GM21529 (cell line): ENCODE data around the gene TP63.
"Not testable (repeated sequence)": the region's sequence is repeated elsewhere in the genome, so short reads cannot be mapped to it uniquely, and the experiment has no call there.

Source experiments
- ATAC-seq: cut with Tn5 transposase; IDR thresholded peaks from one replicate; pipeline ENCODE4 v1.9.1; 2021; ENCODE audit not compliant: unreplicated experiment

The TP63 gene

DNA sequence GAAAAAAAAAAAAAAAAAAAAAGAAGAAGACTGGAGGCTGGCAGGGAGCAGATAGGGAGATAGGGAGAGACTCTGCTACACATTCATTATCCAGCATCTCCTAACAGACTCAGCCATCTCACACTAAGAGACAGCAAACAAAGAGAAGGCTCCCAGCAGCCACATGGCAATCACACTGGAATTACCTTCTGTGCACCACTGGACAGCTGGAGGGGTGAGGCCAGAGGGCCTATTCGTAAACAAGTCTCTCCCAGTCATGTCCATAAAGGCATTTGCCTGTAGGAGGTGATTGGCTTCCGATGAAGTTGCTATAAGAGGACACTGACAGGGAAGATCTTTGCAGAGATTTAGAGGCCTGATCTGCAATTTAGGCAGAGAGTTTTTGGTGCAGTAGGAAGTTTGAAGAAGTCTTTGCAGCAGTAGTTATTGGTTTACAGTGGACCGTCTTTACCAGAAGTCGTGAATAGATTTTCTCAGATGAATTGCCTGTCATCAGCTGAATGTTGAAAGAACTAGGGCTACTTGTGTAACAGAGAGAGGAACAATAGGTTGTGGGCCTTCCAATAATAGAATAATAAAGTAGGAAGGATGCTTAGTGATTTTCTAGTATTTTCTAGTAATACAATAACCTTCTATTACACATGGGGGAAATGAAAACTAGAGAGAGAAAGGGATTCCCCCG, 89.7 kb downstream of the TP63 start:
- ATAC-seq, result no peak

DNA sequence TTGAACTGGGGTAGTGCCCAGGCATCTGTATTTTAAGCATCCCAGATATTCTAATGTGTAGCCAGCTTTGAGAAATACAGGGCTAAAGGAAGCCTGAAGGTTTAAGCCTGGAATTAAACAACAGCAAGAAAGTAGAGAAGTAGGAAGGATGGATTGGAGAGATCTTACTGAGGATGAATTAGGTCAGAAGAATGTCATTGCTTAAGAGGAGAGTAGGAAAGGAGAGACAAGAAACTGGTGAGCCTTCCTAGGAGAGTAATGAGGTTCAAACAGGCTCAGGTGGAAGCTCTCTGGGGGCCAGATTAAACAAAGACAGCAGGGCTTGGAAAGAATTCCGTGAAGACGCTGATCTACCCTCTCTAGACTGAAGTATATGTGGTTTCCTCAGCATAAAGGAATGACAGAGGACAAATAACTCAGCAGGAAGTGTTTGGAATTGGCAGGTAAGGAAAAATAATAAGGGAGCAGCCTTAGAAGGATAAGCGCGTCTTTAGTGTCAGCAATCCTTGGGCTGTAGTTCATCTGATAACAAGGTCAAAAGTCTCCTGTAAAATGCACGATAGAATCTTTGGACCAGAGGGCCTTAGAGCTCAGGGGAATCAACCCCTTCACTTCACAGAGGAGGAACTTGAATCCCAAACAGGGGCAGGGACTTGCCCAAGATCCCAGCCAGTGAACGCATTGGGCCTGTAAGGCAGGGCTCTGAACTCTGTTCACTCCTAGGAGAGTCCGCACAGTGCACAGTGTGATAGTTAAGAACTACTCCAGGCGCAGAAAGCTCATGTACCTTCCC, 90.9 kb downstream of the TP63 start:
- ATAC-seq, result no peak

DNA sequence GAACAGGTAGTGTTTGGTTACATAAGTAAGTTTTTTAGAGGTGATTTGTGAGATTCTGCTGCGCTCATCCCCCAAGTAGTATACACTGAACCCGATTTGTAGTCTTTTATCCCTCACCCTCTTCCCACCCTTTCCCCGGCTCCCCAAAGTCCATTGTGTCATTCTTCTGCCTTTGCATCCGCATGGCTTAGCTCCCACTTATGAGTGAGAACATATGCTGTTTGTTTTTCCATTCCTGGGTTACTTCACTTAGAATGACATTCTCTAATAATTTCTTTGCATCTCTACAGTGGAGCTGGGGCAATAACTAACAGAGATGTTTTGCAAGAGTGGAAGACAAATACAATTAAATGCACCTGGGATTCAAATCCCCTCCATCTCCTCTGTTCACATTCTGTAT, 93.2 kb downstream of the TP63 start:
- ATAC-seq, result no peak

DNA sequence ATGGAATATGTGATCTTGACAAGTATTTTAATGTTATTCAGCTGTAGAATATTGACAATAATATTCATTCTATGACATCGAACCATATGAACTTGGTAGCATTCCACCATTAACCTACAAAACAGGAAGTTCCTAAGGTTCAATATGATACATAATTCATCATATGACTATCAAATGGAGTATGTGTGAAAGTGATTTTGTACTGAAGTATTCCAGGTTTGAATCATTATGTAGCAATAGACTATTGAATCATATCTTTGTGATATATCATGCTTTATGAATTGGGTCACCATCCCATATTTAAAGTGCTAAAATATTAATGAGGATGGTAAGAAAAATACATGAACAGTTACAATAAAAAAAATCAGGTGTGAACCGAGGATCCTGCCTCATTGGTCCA, 95.1 kb downstream of the TP63 start:
- no peak for ATAC-seq

DNA sequence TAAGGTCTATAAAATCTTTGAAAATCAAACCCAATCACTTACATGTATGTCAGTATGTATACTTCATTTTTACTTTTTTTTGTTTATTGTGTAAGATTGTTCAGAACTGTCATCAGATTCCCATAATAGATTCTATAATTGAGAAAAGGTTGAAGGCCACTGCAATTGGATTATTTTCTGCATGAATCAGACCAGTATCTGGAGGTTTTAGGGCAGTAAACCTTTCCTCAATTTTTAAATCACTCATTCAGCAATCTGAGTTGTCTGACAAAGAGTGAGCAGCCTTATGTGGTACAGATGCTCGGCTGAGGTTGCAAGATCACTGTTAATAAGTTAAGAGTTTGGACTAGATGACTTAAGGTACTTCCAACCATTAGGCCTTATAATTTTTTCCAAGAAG, 96.0 kb downstream of the TP63 start:
- ATAC-seq, result no peak

DNA sequence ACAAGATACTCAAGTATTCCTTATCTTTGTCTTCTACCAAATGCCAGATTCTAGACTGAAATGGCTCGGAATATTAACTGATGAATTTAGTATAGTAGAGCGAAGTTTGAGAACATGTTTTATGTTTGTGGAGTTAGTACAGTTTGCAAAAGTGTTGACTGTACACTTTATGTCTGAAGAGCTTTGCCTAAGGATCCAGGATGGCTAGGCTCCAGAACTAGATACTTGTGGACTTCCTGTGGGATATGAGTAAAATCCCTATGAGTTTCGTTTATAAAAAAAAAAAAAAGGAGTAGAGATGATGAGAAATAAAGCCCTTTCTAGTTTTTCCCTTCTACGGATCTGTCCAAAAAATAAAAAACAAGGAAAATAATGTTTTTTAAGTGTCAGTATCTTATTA, 96.7 kb downstream of the TP63 start:
- ATAC-seq, result no peak

DNA sequence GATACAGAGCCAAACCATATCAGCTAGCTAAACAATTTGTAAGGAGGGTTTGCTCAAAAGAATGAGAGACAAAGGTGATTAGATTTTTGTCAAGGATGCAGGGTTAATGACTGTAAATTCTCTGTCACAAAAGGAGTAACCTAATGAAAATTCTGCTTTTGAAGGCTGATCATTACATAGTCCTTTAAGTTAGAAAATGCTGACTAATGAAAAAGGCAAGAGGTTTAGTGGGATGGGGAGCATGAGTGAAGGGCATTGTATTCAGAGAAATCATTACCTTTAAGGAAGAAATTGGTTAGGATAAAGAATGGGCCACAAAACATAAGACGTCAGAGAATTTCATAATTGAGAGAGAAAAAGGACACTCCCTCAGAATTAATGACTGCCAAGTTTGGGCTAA, 97.7 kb downstream of the TP63 start:
- no peak for ATAC-seq

DNA sequence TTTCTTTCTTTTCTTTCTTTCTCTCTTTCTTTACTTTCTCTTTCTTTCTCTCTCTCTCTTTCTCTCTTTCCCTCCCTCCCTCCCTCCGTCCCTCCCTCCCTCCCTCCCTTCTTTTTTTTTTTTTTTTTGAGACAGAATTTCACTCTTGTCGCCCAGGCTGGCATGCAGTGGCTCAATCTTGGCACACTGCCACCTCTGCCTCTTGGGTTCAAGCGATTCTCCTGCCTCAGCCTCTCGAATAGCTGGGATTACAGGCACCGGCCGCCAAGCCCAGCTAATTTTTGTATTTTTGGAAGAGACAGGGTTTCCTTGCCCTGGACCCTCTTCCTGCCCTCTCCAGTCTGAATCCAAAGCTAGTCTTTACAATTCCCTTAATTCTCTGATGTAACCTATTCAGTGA, 102.9 kb downstream of the TP63 start:
- no peak for ATAC-seq

DNA sequence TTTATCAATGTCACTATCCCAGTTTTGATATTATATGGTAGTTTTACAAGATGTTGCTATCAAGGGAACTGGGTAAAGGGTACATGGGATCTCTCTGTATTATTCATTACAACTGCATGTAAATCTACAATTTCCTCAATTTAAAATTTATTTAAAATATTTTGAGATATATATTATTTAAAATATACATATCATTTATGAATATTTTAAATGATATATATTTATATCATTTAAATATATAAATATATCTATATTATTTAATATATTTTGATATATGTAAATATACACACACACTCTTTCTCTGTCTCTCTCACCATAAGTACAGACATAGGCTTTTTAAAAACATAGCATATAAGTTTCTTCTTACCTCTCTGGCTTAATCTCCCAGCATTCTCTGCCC, 104.7 kb downstream of the TP63 start:
- no peak for ATAC-seq

DNA sequence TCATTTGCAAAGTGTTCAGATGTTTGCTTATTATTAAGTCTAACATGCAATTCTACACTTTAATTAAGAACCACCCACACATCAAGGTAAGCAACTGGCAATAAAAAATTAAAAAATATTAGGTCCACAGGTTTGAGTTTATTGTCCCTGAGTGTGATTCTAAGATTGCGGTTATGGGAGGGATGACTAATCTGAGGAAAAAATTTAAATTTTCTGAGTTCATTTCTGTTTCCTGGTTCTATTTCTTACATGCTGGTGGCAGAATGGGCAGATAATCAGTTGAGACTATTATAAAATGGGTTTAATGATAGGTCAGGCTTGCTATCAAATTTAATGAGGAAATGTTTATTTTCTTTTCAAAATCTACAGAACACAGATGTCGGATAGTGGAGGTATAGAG, 105.9 kb downstream of the TP63 start:
- ATAC-seq, result no peak

DNA sequence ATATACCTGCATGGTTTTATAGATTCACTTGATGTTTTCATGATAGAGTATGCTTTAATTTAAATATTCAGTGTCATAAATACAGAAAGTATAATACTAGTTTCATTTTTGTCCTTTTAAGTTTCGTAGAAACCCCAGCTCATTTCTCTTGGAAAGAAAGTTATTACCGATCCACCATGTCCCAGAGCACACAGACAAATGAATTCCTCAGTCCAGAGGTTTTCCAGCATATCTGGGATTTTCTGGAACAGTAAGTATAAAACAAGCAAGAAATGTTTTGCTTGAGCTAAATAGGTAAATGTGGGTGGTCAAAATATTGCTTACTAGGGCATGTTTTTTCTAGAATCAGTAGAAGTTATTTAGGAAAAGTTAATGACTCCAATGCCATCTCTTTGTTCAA, 106.4 kb downstream of the TP63 start:
- ATAC-seq, result no peak

DNA sequence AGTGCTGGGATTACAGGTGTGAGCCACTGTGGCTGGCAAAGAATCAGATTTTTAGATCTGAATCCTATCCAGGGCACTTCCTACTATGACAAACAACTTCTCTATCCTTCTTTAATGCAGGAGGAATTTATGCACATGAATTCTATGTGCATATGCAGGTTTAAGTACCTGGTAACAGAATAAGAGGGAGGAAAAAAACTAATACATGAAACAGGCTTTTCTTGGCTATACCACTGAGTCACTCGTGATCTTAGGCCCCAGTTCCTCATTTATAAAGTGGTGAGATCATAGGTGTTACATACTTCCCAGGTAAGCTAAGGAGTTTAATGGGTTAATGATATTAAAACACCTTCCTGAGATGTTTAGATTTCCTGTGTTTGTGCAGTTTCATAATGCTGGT, 108.2 kb downstream of the TP63 start:
- no peak for ATAC-seq

DNA sequence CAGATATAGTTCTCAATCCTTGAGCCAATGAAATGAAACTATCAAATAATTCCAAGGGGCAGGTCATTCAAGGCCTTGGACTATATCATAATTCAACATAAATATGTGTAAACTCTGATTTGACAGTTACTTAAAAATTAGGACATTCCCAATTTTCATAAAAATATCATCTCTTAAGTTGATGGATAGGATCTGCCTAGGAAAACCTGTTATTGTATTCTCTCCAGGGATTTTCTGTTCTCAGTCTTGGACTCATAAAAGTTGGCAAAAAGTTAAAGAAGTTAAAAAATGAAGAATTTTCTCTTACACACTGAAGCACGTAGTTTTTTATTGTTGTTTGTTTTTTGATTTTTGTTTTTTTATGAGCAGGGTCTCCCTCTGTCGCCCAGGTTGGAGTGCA, 109.0 kb downstream of the TP63 start:
- no peak for ATAC-seq

DNA sequence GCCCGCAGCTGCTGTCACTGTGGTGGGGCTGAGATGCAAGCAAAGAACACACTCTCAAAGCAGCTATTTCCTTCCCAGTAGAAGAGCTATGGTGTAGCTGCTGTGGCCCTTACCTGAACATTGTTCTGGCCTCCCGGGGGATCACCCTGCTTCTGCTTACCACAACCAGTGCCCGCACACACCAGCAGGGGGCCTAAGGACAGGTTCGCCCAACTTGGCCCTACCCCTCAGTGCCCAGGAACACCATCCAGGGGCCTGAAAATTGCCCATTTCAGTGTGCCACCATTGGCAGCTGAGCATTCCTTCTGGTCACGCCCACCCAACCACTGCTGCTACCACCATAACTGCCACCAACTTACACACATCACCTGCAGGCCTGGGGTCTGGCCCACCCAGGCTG, 113.0 kb downstream of the TP63 start:
- no peak for ATAC-seq

DNA sequence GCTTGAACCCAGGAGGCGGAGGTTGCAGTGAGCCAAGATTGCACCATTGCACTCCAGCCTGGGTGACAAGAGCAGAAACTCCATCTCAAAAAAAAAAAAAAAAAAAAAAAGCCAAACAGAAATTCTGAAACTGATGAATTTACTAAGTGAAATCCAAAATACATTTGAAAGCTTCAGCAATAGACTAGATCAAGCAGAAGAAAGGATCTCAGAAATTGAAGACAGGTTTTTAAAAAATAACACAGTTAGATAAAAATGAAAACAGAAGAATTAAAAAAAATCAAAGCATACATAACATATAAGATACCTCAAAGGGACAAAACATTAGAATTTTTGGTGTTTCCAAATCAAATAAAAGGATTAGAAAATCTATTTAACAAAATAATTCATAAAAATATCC, 114.4 kb downstream of the TP63 start:
- no peak for ATAC-seq

DNA sequence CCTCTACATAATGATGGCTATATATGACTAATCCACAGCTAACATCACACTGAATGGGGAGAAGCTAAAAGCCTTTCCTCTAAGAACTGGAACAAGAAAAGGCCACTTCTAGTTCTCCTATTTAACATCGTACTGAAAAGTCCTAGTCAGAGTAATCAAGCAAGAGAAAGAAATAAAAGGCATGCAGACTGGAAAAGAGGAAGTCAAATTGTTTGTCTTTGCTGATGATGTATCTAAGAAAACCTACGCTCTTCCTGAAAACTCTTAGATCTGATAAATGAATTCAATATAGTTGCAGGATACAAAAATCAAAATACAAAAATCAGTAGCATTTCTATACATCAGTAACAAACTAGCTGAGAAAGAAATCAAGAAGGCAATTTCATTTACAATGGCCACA, 116.9 kb downstream of the TP63 start:
- ATAC-seq, result no peak

DNA sequence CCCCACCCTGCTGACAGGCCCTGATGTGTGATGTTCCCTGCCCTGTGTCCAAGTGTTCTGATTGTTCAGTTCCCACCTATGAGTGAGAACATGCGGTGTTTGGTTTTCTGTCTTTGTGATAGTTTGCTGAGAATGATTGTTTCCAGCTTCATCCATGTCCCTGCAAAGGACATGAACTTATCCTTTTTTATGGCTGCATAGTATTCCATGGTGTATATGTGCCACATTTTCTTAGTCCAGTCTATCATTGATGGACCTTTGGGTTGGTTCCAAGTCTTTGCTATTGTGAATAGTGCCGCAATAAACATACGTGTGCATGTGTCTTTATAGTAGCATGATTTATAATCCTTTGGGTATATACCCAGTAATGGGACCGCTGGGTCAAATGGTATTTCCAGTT, 119.8 kb downstream of the TP63 start:
- ATAC-seq, result not testable (repeated sequence)

DNA sequence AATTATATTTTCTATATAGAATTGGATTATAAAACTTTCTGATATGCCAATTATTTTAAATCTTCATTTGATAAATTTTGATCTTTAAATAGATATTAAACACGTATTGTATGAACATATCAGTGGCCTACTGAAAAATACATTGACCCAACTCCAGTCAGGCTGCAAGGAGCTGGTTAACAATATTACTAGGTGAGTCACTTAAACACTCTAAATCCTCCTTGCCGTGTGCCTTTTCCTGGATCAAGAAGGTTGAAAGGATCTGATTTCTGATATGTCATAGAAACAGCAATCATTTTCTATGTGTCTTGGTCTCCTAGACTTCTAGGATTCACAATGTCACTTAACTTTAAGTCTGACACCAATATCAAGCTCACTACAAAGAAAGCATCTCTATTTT, 123.2 kb downstream of the TP63 start:
- no peak for ATAC-seq

DNA sequence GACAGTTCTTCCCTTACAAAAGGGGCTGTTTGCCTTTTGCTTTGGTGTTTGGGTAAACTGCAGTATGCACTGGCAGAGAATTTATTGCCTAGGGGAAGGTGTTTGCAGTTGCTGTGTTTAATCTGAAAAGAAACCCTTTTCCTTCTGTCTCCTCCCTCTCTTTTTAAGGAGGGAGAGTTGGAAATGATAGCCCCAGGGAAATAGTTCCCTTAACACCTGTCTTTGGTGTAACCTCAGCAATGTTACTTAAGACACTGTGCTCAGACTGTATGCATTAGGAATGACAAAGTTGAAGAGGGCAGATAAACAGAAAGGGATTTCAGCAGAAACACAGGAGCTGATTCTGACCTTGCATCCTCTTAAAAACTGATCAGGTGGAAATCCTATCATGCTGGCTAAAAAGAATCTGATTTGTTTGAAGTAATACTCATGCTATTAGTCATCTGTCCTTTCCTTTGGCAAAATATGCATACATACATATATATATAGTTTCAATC, 125.4 kb downstream of the TP63 start:
- ATAC-seq, result no peak

DNA sequence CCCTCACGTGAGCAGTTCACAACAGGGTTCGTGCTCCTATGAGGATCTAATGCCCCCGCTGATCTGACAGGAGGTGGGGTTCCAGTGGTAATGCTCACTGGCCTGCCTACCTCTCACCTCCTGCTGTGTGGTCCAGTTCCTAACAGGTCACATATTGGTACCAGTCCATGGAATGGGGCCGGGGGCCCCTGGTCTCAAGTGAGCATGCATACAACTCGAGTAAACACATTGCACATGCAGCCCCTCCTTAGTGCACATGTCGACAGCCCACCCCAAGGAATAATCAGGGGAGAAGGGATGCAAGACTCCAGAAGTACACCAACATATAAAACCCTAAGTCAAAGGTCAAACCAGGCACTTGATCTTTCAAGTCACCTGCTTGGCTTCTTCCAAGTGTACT, 127.0 kb downstream of the TP63 start:
- no peak for ATAC-seq

DNA sequence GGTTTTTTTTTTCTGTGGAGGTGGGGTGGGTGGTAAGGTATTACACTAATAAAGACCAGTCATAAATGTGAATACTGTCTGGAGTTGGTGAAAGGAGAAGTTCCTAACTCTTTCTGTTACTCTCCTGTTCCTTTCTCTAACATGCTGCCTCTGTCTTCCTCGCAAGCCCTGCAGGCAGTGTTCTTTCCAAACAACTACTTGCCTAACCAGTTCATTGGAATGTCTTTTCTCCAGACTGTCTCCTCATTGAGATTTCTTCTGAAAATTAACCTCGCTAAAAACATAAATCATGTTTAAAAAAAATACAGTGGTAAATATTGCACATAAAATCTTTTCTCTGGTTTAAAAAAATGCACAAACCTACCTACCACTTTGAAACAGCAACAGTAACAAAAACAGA, 135.2 kb downstream of the TP63 start:
- ATAC-seq, result no peak

DNA sequence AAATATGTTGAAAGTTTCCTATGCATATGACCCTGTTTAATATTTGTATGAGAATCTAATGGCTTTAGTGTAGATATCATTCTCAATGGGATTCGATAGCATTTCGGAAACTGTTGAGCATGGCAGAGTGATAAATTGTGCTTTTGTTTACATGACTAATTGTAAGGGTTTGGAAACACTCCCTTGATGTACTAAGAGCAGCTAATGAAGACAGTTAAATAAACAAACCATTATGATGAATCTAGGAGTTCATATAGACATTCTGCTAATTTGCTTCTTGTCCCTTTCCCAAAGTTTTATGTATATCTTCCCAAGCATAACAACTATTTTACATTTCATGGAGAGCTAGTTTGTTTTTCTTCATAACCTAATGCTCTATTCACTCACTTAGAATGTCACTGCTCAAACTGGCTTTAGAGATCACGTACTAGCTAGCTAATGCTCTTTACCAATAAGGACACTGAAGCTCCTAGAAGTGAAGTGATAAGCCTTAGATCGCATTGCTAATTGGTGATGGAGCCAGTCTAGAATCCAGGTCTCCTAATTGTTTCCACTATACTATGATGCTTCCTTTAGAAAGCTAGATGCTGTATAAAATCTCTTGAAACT, 140.8 kb downstream of the TP63 start:
- no peak for ATAC-seq
